ENCODE data around the gene KIF12. TPM values are rescaled to one million over a fixed set of nuclear protein-coding genes. Genes with fewer than 3 reads are reported as not detected.
A peak's percentile ranks its signal among the peaks of the same experiment; 100 is the strongest.

The KIF12 gene
- total RNA-seq (not detected in 2 replicates), polyA plus RNA-seq (not detected in 2 replicates), polyA minus RNA-seq (not detected in 2 replicates)
- total RNA-seq (2013), result not detected

DNA sequence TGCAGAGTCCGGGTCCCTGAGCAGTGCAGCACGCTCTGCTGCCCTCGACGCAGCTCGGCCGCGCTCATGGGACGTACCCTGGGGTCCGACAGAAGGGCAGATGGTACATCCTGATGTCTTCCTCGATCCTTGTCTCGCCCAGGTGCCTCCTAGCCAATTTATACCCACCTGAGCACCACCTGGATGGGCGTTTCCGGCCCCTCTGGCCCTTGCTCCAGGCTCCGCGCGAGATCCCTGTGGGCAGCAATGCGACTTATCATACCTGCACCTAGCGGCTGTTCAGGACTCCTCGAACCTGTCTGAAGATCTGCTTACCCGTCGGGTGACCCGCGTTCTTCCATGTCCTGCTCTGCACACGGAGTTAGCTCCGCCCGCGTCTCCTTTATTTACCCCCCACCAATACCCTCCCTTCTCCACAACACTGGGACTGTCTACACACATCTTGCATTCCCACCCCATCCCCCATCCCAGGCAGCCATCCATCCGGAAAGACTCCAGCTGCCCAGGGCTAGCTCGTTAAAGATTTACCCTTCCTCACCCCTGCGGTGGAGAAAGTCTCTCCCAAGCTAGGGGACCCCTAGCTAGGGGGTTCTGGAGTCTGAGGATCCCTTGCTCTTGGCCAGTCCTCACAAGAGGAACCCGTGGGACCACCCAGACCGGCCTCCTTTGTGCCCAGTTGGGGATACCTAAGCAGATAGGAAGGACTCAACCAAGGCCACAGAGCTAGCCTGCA lies at the start of gene KIF12:
KIF12 (minus strand) TSS at position 357 of the 733 bp plus-strand sequence; CDS start at position 341, 16 bp downstream.
- intact Hi-C loops (cut with micrococcal nuclease), result no loop called here
- H3K36me3 ChIP-seq (replicated peaks in 1 of 2; ENCODE audit: control extremely low read depth in 1 of 2, control insufficient read depth in 1 of 2, extremely low read depth in 1 of 2, insufficient read depth in 2 of 2, low read length in 1 of 2), result no peaks in the 10 kb centered on the region
- POLR2A ChIA-PET, result no interaction called here
- peaks cover 0 to 14% (median 0%) of the 10 kb centered on the region in 3 donors for H3K9me3 ChIP-seq (ENCODE audit: control extremely low read depth in 1 of 3, control insufficient read depth in 2 of 3, insufficient read depth in 1 of 3, low read length in 2 of 3)
- CTCF ChIA-PET, result interaction anchor here (1.8 kb wide), 1 partner anchor 10 kb away, joined by 9 read pairs; no protein-coding TSS in a partner anchor
- peak within 1 kb of the TSS; percentile 51 for H2AFZ ChIP-seq (ENCODE audit: insufficient read depth, low read depth, low read length, poor library complexity, severe bottlenecking)
- Mint-ChIP-seq H3K4me3 (peak within 1 kb of the TSS; percentile 39), H3K27ac (no peak within 1 kb of the TSS), H3K9me3 (ENCODE audit: insufficient read depth) (peaks cover 2% of the 10 kb centered on the region), H3K4me1 (peaks cover 8% of the 10 kb centered on the region), H3K27me3 (peaks cover 41% of the 10 kb centered on the region)
- TF ChIP-seq EZH2 (IDR thresholded peaks at IDR 0.05; ENCODE audit: borderline replicate concordance, insufficient read depth, low read depth, low read length, poor library complexity, severe bottlenecking), result no peak
- TF ChIP-seq, protein P1, sequence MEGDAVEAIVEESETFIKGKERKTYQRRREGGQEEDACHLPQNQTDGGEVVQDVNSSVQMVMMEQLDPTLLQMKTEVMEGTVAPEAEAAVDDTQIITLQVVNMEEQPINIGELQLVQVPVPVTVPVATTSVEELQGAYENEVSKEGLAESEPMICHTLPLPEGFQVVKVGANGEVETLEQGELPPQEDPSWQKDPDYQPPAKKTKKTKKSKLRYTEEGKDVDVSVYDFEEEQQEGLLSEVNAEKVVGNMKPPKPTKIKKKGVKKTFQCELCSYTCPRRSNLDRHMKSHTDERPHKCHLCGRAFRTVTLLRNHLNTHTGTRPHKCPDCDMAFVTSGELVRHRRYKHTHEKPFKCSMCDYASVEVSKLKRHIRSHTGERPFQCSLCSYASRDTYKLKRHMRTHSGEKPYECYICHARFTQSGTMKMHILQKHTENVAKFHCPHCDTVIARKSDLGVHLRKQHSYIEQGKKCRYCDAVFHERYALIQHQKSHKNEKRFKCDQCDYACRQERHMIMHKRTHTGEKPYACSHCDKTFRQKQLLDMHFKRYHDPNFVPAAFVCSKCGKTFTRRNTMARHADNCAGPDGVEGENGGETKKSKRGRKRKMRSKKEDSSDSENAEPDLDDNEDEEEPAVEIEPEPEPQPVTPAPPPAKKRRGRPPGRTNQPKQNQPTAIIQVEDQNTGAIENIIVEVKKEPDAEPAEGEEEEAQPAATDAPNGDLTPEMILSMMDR (IDR thresholded peaks at IDR 0.05), result no peak
- peak within 1 kb of the TSS; percentile 74 for H3K4me2 ChIP-seq (replicated peaks; ENCODE audit: low read depth, low read length, poor library complexity, severe bottlenecking)
- peaks cover 5 to 6% of the 10 kb centered on the region in 2 donors for H3K4me1 ChIP-seq (ENCODE audit: control insufficient read depth in 2 of 2, insufficient read depth in 2 of 2, low read length in 2 of 2)
- ATAC-seq (ENCODE audit: low read depth) (no peak), DNase-seq (no peak)
- no peaks in the 10 kb centered on the region for H4K20me1 ChIP-seq (ENCODE audit: control insufficient read depth, insufficient read depth, low read length, poor library complexity, severe bottlenecking)
- H3K4me3 ChIP-seq (ENCODE audit: control extremely low read depth in 1 of 5, extremely low read depth in 1 of 5, insufficient read depth in 1 of 5, low read depth in 2 of 5, low read length in 4 of 5), result peak within 1 kb of the TSS in 3 of 5 experiments; percentile 35 to 46 (median 38)
- no peaks in the 10 kb centered on the region for H3K79me2 ChIP-seq (ENCODE audit: control insufficient read depth, insufficient read depth, low read length)
- no peak within 1 kb of the TSS for H3K27ac ChIP-seq (ENCODE audit: low read length in 2 of 2)
- 74% methylated on average over 29 of the region's 32 CpGs for WGBS (ENCODE audit: insufficient coverage)
- peak within 1 kb of the TSS; percentile 35 for H3K9ac ChIP-seq (ENCODE audit: low read length)
- peaks cover 0 to 25% (median 5%) of the 10 kb centered on the region in 4 experiments for H3K27me3 ChIP-seq (replicated peaks in 1 of 4; ENCODE audit: control extremely low read depth in 1 of 4, control insufficient read depth in 3 of 4, insufficient read depth in 4 of 4, low read length in 3 of 4)

DNA sequence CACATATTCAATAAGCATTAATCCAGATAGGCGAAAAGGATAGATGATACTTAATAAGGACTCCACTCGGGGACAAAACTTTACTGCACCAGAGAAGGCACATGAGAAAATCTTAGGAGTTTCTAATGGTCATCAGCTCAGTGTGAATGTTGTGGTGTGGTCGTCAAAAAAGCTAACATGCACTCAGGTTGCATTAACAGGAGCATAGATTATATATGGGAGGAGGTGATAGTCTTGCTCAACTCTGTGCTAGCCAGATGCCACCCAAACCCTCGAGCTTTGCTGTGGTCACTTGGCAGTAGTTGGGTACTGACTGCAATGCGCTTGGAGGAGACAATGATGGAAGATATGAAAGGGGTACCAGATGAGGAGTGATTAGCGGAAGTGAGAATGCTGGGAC lies 47.6 kb upstream of the KIF12 start:
- ATAC-seq (ENCODE audit: low read depth) (no peak), DNase-seq (no peak)
- no peak overlapping the region for H3K27ac ChIP-seq (ENCODE audit: low read length in 2 of 2)
- H3K9me3 ChIP-seq (ENCODE audit: control extremely low read depth in 1 of 3, control insufficient read depth in 2 of 3, insufficient read depth in 1 of 3, low read length in 2 of 3), result no peaks in the 10 kb centered on the region
- Mint-ChIP-seq H3K9me3 (ENCODE audit: insufficient read depth) (no peaks in the 10 kb centered on the region), H3K4me1 (no peaks in the 10 kb centered on the region), H3K4me3 (no peak overlapping the region), H3K27ac (no peak overlapping the region), H3K27me3 (peaks cover 44% of the 10 kb centered on the region)
- H3K4me2 ChIP-seq (replicated peaks; ENCODE audit: low read depth, low read length, poor library complexity, severe bottlenecking), result no peak overlapping the region
- intact Hi-C loops (cut with micrococcal nuclease), result no loop called here
- TF ChIP-seq EZH2 (IDR thresholded peaks at IDR 0.05; ENCODE audit: borderline replicate concordance, insufficient read depth, low read depth, low read length, poor library complexity, severe bottlenecking), result no peak
- TF ChIP-seq, protein P1 (IDR thresholded peaks at IDR 0.05), result no peak
- H3K9ac ChIP-seq (ENCODE audit: low read length), result no peak overlapping the region
- H3K27me3 ChIP-seq (replicated peaks in 1 of 4; ENCODE audit: control extremely low read depth in 1 of 4, control insufficient read depth in 3 of 4, insufficient read depth in 4 of 4, low read length in 3 of 4), result peaks cover 0 to 27% (median under 1%) of the 10 kb centered on the region in 4 experiments
- no peaks in the 10 kb centered on the region for H3K36me3 ChIP-seq (replicated peaks in 1 of 2; ENCODE audit: control extremely low read depth in 1 of 2, control insufficient read depth in 1 of 2, extremely low read depth in 1 of 2, insufficient read depth in 2 of 2, low read length in 1 of 2)
- H3K4me3 ChIP-seq (ENCODE audit: control extremely low read depth in 1 of 5, extremely low read depth in 1 of 5, insufficient read depth in 1 of 5, low read depth in 2 of 5, low read length in 4 of 5), result no peak overlapping the region
- no peaks in the 10 kb centered on the region for H4K20me1 ChIP-seq (ENCODE audit: control insufficient read depth, insufficient read depth, low read length, poor library complexity, severe bottlenecking)
- POLR2A ChIA-PET, result no interaction called here
- H3K79me2 ChIP-seq (ENCODE audit: control insufficient read depth, insufficient read depth, low read length), result no peaks in the 10 kb centered on the region
- H2AFZ ChIP-seq (ENCODE audit: insufficient read depth, low read depth, low read length, poor library complexity, severe bottlenecking), result no peak overlapping the region
- CTCF ChIA-PET, result no interaction called here
- H3K4me1 ChIP-seq (ENCODE audit: control insufficient read depth in 2 of 2, insufficient read depth in 2 of 2, low read length in 2 of 2), result no peaks in the 10 kb centered on the region
- 77% methylated on average over 4 of the region's 6 CpGs for whole genome bisulfite sequencing (ENCODE audit: insufficient coverage)
